HT1080 (cell line): ENCODE data around the gene SKI. TPM values are rescaled to one million over a fixed set of nuclear protein-coding genes. Genes with fewer than 3 reads are reported as not detected.

Source experiments
- DNase-seq: peaks from one replicate; pipeline ENCODE4 v3.0.0-alpha.2; 2015; ENCODE audit warnings: low read depth
- total RNA-seq: library from RNA; depleted of rRNA; stranded (reverse); fragments of >200 nt; shearing (Covaris generic); gene quantifications from 2 replicates; pipeline ENCODE4 v1.2.3, GENCODE V29; 2014

SKI gene
- total RNA-seq, 1 experiment from 2014 or later: 18.0 TPM

- DNase-seq: no peak
Observed at GRCh38 chr1:2335721-2336455, 107.8 kb downstream of the SKI start.

- no peak for DNase-seq
Observed at GRCh38 chr1:2336499-2336898, 108.4 kb downstream of the SKI start.

- no peak for DNase-seq
Observed at GRCh38 chr1:2337081-2337480, 109.0 kb downstream of the SKI start.

GRCh38 chr1:2337501-2337900 lies 109.4 kb downstream of the SKI start:
- DNase-seq: no peak

GRCh38 chr1:2339206-2340085 lies 111.3 kb downstream of the SKI start:
- DNase-seq: no peak

- no peak for DNase-seq
Observed at GRCh38 chr1:2340086-2340917, 112.2 kb downstream of the SKI start.

- no peak for DNase-seq
Observed at GRCh38 chr1:2340918-2341254, 112.8 kb downstream of the SKI start.

- no peak for DNase-seq
Observed at GRCh38 chr1:2341706-2342383, 113.7 kb downstream of the SKI start.

GRCh38 chr1:2342384-2343022 lies 114.4 kb downstream of the SKI start:
- DNase-seq: no peak

GRCh38 chr1:2343023-2343935 lies 115.2 kb downstream of the SKI start:
- DNase-seq: no peak

GRCh38 chr1:2344121-2344681 lies 116.1 kb downstream of the SKI start:
- DNase-seq: no peak

GRCh38 chr1:2344744-2345296 lies 116.7 kb downstream of the SKI start:
- DNase-seq: no peak

GRCh38 chr1:2345297-2346075 lies 117.4 kb downstream of the SKI start:
- DNase-seq: no peak

GRCh38 chr1:2346691-2347408 lies 118.7 kb downstream of the SKI start:
- DNase-seq: no peak

GRCh38 chr1:2347409-2347785 lies 119.3 kb downstream of the SKI start:
- DNase-seq: no peak

GRCh38 chr1:2347896-2348295 lies 119.8 kb downstream of the SKI start:
- no peak for DNase-seq
